OCI-LY1 (cell line): ENCODE results near the gene KRT10.

ENCODE experiments used
- EZH2 ChIP-seq: fragments of 200-600 bp; sonication (generic), shearing (Covaris generic); IDR thresholded peaks from 2 replicates; pipeline ENCODE4 v1.8.0; 2017; ENCODE audit warnings: borderline replicate concordance, mixed run types, mild to moderate bottlenecking, antibody characterized with exemption, low read length, moderate library complexity, mixed read lengths
- TF ChIP-seq, protein P1 (sequence below): fragments of 200-600 bp; sonication (generic), shearing (Covaris generic); IDR thresholded peaks from 2 replicates; pipeline ENCODE4 v1.5.1; 2017; ENCODE audit warnings: mild to moderate bottlenecking, antibody characterized with exemption, low read length, moderate library complexity, mixed read lengths

GRCh38 chr17:40836020-40836419 lies 13.6 kb upstream of the KRT10 start:
- TF ChIP-seq, protein P1, sequence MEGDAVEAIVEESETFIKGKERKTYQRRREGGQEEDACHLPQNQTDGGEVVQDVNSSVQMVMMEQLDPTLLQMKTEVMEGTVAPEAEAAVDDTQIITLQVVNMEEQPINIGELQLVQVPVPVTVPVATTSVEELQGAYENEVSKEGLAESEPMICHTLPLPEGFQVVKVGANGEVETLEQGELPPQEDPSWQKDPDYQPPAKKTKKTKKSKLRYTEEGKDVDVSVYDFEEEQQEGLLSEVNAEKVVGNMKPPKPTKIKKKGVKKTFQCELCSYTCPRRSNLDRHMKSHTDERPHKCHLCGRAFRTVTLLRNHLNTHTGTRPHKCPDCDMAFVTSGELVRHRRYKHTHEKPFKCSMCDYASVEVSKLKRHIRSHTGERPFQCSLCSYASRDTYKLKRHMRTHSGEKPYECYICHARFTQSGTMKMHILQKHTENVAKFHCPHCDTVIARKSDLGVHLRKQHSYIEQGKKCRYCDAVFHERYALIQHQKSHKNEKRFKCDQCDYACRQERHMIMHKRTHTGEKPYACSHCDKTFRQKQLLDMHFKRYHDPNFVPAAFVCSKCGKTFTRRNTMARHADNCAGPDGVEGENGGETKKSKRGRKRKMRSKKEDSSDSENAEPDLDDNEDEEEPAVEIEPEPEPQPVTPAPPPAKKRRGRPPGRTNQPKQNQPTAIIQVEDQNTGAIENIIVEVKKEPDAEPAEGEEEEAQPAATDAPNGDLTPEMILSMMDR, result no peak
- no peak for TF ChIP-seq EZH2
